ENCODE measurements around the gene ARAP1.

Gene ARAP1

DNA sequence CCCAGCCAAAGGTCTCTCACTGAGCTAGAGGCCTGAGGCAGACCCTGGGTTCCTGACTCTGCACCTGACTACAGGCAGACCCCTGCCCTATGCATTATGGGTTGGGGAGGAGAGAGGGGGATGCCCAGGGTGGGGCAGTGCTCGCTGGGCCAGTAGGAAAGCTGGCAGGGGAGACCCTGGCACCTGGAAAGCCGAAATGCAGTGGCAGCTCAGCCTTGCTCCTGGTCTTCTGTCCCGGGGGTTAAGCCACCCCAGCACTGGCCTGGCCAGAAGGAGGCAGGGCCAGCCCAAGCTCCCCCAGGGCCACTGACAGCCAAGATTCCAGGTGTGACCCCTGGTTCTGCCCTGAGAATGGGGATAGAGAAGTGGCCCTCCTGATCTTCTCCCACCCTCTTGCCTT is 5.4 kb downstream of the ARAP1 start:
- DNase-seq (ENCODE audit: low read depth in 2 of 2), result no peak
- H3K4me3 ChIP-seq (replicated peaks in 1 of 2; ENCODE audit: low read depth in 2 of 2, low read length in 2 of 2), result no peak overlapping the region
- TF ChIP-seq, protein P1, sequence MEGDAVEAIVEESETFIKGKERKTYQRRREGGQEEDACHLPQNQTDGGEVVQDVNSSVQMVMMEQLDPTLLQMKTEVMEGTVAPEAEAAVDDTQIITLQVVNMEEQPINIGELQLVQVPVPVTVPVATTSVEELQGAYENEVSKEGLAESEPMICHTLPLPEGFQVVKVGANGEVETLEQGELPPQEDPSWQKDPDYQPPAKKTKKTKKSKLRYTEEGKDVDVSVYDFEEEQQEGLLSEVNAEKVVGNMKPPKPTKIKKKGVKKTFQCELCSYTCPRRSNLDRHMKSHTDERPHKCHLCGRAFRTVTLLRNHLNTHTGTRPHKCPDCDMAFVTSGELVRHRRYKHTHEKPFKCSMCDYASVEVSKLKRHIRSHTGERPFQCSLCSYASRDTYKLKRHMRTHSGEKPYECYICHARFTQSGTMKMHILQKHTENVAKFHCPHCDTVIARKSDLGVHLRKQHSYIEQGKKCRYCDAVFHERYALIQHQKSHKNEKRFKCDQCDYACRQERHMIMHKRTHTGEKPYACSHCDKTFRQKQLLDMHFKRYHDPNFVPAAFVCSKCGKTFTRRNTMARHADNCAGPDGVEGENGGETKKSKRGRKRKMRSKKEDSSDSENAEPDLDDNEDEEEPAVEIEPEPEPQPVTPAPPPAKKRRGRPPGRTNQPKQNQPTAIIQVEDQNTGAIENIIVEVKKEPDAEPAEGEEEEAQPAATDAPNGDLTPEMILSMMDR (IDR thresholded peaks at IDR 0.05; ENCODE audit: low read depth, low read length), result no peak

GRCh38 chr11:72745925-72746550 is 6.2 kb downstream of the ARAP1 start:
- DNase-seq (ENCODE audit: low read depth in 2 of 2), result no peak

DNA sequence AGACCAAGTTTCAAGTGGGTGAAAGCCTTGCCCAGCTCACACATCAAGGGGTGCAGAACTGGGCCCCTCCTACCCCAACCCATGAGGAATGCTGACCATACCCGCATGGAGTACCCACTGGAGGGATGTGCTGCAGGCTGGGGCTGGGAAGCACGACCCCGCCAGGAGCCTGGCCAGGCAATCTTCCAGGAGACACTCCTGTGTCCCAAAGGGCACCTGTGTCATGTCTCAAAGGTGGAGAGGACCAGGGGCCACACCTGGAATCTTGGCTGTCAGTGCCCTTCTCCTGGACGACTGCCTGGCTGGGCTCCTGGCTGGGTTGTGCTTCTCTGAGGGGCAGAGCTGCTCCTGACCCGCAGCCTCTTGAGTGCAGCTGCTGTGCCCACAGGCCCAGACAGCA is 6.7 kb downstream of the ARAP1 start:
- TF ChIP-seq, protein P1 (IDR thresholded peaks at IDR 0.05; ENCODE audit: low read depth, low read length), result no peak
- DNase-seq (ENCODE audit: low read depth in 2 of 2), result no peak
- no peak overlapping the region for H3K4me3 ChIP-seq (replicated peaks in 1 of 2; ENCODE audit: low read depth in 2 of 2, low read length in 2 of 2)

More at GRCh38 chr11:72745925-72746550, 6.2 kb downstream of the ARAP1 start:
- no peak overlapping the region for H3K4me3 ChIP-seq (replicated peaks in 1 of 2; ENCODE audit: low read depth in 2 of 2, low read length in 2 of 2)
- TF ChIP-seq, protein P1 (IDR thresholded peaks at IDR 0.05; ENCODE audit: low read depth, low read length), result no peak

DNA sequence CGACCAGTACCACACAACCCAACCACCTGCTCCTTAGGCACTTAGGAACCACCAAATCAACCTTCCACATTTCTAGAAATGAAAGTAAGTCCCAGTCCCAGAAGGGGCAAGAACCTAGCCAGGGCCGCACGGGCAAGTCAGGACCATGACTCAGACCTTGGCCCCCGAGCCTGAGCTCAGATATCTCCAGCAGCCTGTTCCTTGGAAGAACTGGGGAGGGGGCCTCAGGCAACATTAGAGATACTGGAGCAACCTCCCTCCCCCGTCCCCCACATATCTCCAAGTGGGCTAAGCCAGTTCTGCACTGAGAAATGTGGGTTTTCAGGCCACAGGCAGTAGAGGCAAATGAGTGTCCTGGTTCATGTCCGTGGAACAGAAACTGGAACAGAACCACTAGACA is 7.7 kb downstream of the ARAP1 start:
- DNase-seq (ENCODE audit: low read depth in 2 of 2), result no peak
- no peak overlapping the region for H3K4me3 ChIP-seq (replicated peaks in 1 of 2; ENCODE audit: low read depth in 2 of 2, low read length in 2 of 2)
- TF ChIP-seq, protein P1 (IDR thresholded peaks at IDR 0.05; ENCODE audit: low read depth, low read length), result no peak

DNA sequence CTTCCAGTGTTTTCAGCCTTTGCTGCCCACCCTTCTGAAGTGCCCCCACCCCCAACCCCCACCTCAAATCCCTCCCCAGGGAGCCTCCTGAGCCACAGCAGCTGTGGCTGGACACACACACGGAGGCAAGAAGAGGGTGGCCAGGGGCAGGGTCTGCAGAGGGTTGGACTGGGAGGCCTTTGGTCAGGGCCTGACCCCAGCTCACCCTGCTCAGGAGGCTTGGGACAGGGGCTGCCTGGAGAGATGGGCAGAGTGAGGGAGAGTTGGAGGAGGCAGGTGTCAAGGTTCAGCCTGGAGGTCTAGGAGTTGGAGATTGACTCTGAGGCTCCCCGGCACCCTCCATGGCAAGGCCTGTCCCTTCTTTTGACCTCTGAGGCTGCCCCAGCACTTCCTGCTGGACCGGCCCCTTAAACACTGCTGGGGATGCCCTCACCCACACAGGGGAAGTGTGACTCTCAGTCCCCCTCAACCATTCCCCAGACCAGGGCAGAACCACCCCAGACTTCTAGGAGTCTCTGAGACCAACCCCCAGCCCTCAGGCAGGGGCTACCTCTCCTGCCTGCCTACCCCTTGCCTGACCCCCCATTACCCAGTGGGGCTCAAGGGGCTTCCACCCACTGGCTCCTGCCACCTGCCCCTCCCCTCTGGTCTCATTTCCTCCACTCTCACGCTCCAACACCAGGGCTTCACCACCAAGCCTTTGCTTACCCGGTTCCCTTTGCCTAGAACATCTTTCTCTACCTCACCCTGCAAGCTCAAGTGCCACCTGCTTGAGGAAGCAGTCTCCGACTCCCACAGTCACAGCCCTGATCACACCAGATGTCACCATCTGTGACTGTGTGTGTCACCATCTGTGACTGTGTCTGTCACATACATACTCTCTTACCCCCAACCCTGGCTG is 8.6 kb downstream of the ARAP1 start:
- TF ChIP-seq, protein P1 (IDR thresholded peaks at IDR 0.05; ENCODE audit: low read depth, low read length), result no peak
- H3K4me3 ChIP-seq (replicated peaks in 1 of 2; ENCODE audit: low read depth in 2 of 2, low read length in 2 of 2), result no peak overlapping the region
- no peak for DNase-seq (ENCODE audit: low read depth in 2 of 2)

DNA sequence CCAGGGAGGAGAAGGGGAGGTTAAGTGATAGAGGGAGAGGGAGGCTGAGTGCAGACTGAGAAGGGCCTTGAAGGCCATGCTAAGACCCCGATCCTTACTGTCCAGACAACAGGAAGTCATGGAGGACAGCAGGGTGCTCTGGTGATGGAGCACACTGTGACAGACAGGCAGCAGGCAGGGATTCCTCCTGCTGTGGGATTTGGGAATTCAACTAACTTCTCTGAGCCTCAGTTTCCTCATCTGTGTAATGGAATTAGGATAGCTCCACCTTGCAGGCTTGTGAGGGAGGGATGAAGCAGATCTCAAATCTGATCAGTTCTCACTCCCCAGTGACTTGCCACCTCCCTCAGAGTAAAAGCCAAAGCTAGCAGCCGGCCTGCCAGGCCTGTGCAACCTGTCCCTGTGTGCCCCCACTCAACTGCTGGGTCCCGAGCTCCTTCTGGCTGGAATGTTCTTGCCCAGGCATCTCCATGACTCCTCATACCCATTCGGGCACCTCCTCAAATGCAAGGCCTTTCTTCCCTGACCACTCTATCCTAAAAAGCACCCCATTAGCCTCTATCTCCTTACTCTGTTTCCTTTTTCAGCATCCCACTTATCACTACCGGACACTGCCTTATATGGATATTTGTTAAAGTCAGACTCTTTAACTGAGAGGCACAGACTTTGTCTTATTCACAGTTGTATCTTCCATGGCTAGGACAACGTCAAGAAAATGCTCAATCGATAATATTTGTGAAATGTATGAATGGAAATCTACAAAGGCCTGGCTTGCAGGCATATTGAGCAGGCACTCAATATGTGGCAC is 9.5 kb downstream of the ARAP1 start:
- TF ChIP-seq, protein P1 (IDR thresholded peaks at IDR 0.05; ENCODE audit: low read depth, low read length), result no peak
- DNase-seq (ENCODE audit: low read depth in 2 of 2), result no peak

More for the DNA sequence above, 9.5 kb downstream of the ARAP1 start:
- no peak overlapping the region for H3K4me3 ChIP-seq (replicated peaks in 1 of 2; ENCODE audit: low read depth in 2 of 2, low read length in 2 of 2)
